Measurements from ENCODE around the gene OR2A5.
"Not testable (repeated sequence)": the region's sequence is repeated elsewhere in the genome, so short reads cannot be mapped to it uniquely, and the experiment has no call there.

The OR2A5 gene

DNA sequence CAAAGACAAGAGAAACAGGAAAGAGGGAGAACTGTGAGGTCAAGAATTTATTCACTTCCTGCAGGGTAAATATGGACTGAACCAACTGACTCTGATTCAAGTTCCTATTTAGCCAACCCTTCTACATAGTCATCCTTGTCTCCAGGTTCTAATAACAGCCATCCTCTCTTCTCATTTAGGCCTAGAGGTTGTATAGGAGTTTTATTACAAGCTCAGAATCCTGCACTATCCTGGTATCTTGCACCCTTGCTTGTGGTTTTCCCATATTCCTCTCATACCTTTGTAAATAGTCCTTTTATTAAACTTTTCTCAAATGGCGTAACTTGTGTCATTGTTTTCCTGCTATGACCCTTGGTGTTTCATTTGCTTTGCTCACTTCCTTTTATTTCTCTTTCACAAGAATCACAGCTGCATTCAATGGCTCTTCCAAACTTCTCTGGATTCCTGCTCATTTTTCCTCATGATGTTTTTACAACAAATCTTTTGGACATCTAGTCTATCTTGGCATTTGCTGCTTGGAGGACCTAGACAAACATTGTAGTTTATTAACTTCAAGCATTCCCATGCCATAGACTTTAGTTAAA lies 12.4 kb upstream of the OR2A5 start:
- DNase-seq = no peak

DNA sequence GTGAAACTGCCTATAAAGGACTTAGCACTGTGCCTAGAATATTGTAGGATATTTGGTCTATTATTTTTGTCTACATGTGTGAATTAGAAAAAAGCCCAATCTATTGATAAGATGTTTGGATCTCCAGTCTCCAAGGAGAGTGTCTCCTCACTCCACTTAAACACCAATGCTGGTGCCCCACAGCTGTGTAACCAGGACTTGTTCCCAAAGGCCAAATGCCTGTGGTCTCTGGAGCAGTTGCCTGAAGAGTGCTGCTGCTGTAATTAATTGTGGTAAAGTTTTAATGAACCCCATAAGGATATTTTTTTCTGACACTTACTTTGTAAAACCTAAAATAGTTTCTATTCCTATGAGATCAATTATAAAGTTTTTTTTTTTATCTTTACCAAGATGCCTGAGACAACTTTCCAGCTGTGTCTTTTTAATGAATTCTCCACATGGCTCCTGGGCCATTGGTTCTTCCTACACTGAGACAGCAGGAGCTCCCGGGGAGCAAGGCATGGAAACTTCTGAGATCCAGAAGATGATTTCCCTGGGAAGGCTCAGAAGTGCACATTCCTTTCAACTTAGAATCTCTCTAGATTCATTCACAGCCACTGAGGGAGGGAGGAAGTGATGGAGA lies 11.2 kb upstream of the OR2A5 start:
- DNase-seq = no peak

DNA sequence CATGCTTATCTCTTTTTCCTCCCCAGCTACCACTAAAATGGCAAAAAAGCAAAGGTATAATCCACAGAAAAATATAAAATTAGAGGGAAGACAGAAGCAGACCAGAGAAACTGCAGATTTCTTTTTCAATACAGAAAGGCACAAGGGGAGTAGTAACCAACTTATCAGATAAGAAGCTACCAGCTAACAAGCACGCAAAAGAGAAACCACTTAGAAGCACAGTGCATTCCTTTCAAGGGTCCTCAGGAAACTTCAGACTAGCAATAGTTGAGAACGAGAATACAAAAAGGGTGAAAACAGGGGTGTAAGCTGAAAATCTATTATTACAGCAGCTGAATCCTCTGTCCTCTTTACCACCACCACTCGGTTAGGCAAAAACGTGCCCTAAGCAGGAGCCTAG lies 9.9 kb upstream of the OR2A5 start:
- DNase-seq = no peak

DNA sequence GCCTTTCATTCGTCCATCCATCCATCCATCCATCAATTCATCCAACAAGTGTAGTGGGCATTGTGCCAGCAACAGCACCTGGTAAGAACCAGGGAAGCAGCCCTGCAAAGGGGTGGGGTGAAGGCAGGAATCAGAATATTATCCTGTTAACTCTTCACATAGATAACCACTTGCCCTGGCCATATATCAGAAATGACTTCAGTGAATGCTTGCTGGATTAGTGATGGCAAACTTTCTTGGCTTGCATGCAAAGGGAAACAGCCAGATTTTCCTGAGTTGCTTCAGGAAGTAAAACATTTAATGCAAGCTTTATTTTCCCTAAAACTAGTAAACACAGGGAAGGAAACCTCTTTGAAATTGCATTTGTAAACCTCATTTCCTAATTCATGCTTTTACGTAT lies 743 bp downstream of the OR2A5 start:
- DNase-seq = no peak

DNA sequence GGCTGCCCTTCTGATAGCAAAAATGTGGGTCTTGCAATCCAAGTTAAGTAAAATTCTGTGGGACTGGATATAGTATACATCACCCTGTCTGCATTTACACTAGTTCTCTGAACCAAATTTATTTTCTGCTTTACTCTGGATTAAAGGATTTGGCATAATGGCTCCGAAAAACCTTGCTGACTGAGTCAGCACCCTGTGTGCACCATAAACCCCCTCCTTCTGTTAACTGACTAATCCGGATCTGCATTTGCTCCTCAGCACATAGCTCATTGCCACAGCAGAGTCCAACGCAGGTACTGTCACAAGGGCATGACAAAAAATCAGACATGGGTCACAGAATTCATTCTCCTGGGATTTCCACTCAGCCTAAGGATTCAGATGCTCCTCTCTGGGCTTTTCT lies 1.3 kb downstream of the OR2A5 start:
- DNase-seq = no peak

DNA sequence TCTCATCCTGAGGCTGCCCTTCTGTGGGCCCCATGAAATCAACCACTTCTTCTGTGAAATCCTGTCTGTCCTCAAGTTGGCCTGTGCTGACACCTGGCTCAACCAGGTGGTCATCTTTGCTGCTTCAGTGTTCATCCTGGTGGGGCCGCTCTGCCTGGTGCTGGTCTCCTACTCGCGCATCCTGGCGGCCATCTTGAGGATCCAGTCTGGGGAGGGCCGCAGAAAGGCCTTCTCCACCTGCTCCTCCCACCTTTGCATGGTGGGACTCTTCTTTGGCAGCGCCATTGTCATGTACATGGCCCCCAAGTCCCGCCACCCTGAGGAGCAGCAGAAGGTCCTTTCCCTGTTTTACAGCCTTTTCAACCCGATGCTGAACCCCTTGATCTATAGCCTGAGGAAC lies 2.1 kb downstream of the OR2A5 start:
- not testable (repeated sequence) for DNase-seq

DNA sequence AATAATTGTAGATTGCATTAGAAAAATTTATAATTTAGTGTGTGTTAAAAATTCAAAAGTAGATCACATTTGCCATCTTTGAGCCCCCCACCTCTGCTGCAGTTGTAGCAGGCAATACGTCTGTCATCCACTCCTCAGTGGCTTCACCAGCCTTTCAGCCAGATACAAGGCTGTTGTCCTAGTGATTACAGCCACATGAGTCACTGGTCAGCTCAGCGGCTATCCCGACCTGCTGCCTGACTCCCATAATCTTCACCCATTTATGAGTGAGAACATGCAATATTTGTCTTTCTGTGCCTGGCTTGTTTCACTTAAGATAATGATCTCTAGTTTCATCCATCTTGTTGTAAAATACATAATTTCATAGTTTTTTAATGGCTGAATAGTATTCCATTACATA lies 9.2 kb downstream of the OR2A5 start:
- DNase-seq = no peak

DNA sequence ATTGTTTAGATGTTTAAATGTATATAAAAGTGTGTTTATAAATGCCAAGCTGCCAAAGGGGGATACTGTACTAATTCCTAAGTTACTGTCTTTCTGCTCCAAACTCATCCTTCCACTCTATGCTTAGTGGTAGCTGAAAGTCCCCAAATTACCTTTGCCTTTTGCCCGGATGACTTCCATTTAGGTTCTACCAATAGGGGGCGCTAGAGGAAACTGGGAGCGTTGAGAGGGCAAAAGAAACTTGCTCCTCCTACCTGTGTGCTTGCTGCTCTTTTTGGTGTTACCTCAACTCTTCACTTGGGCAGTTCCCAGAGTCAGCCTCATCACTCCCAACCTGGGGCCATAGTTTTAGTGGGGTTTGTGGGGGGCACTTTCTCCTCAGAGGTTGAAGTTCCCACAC lies 15.0 kb downstream of the OR2A5 start:
- no peak for DNase-seq

DNA sequence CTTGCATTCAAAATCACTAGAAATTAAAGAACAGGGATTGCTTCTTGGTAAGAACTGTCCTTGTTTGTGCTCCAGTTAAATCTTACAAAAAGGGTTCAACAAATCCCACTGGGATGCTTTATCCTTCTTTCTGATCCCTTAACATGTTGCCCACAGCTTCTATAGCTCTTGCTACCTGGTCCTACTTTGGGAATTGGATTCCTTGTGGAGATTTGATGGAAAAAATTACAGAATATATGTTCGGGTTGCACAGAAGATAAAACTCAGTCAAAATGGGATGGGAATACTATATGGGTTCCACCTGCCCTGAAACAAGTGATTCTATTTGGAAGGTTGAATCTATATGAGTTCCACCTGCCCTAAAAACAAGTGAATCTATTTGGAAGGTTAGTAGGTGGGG lies 20.8 kb downstream of the OR2A5 start, which contains the start of gene OR2A25:
OR2A25 (plus strand) TSS at position 301 of the 400 bp plus-strand sequence. CDS start 4,409 bp downstream, outside the sequence.
- DNase-seq = no peak

DNA sequence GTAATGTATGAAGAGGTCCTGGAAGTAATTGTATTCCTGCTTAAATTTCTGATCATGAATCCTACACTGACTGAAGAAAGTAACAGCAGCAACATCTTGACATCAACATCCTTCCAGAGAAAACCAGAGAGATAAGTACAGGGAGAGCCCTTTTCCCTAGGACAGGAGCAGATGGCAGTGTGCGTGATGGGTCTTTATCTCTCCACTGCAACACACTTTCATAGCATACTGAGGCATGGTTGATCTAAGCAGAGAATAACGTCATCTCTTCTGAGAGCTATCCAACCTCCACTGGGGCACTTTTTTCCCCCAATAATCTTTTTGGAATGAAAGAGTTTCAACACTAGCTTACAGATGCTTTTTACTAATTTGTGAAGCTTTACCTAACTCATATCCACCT lies 21.2 kb downstream of the OR2A5 start:
- DNase-seq = no peak

DNA sequence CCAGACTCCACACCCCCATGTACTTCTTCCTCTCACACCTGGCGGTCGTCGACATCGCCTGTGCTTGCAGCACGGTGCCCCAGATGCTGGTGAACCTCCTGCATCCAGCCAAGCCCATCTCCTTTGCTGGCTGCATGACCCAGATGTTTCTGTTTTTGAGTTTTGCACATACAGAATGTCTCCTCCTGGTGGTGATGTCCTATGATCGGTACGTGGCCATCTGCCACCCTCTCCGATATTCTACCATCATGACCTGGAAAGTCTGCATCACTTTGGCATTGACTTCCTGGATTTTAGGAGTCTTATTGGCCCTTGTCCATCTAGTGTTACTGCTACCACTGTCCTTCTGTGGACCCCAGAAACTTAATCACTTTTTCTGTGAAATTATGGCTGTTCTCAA lies 25.6 kb downstream of the OR2A5 start:
- no peak for DNase-seq

DNA sequence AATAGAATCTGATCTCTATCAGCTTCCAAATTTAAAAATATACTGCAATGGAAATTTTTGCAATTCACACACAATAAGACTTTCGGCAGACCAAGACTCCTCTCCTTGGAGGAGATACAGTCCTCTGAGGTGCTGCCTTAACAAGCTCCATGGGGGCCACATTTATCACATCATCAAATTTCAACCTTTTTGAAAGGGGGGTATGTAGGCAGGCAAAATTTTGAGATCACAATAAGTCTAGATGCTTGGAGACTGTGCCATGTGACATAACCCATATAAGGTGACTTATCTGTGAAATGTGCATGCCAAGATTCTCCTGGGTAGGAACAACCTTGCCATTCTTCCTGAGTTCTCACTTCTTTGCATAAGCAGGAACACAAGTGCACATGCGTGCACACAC lies 37.2 kb downstream of the OR2A5 start, which contains the start of gene OR2A12:
OR2A12 (plus strand) TSS at position 301 of the 400 bp plus-strand sequence. CDS start 8,830 bp downstream, outside the sequence.
- no peak for DNase-seq

DNA sequence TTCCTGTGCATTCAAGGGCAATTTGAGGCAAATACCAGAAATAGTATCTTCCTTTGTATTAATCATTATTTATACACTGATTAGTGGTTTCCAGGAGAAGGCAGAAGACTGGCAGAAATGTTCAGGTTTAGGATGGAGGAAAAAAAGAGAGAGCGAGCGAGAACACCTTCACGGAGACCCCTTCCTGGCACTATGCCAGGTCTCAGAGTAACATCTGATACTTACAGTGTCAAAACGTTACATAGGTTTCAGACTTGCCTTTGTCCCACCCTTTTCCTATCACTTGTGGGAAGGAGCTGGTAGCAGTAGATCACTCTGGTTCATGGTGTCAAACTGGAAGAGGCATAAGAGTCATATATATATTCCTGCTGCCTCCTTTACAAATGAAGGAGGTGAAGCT lies 38.0 kb downstream of the OR2A5 start:
- DNase-seq = no peak

DNA sequence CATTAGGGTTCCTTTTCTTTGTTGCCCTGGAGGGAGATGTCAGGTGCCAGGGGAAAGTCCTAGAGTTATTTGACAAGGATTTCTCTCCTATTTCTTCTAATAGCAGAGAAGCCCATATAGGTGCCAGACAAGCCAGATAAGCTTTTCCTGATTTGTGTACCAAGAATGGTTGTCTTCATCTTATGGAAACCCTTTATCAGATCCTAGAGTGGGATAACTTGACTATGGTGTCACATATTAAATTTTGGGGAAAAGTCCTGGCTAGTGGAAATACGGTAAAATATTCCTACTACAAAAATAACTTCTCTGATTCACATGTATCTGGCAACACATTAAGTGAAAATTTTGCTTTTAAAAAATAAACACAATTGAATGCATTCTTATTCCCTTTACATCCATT lies 38.5 kb downstream of the OR2A5 start:
- no peak for DNase-seq

DNA sequence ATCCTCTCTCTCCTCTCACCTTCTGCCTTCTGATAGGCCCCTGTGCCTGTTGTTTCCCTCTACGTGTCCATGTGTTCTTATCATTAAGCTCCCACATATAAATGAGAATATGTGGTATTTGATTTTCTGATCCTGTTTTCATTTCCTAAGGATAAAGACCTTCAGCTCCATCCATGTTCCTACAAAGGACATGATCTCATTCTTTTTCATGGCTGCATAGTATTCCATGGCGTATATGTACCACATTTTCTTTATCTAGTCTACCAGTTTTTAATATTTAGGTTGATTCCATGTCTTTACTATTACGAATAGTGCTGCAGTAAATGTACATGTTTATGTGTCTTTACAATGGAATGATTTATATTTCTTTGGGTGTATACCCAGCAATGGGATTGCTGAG lies 41.9 kb downstream of the OR2A5 start:
- DNase-seq = no peak

DNA sequence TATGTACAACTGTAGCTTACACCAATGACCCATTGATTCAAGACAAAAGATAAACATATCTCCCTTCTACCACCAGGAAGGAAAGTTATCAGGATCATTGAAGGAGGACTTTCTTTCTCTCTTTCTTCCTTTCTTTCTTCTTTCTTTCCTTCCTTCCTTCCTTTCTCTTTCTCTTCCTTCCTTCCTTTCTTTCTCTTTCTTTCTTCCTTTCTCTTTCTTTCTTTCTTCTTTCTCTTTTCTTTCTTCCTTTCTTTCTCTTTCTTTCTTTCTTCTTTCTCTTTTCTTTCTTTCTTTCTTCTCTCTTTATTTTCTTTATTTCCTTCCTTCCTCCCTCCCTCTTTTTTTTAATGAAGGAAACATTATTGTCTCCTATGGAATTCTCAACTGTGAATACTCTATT lies 50.0 kb downstream of the OR2A5 start:
- DNase-seq = no peak

DNA sequence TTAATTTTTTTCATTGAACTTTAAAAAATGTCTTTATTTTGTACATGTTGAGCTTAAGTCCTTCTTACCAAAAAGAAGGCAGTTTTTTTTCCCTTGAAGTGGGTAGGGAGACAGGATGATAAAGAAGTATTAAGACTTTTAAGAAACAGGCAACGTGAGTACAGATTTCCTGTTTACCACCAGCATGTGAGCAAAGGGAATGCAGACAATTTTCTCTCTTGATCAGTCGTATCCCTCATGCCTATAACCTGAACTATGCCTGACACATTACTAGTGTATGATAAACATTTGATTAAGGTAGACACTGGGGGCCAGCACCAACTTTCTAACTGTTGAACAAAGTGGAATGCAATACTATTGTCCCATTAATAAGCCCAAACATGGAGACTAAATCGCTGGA lies 51.9 kb downstream of the OR2A5 start:
- DNase-seq = no peak

DNA sequence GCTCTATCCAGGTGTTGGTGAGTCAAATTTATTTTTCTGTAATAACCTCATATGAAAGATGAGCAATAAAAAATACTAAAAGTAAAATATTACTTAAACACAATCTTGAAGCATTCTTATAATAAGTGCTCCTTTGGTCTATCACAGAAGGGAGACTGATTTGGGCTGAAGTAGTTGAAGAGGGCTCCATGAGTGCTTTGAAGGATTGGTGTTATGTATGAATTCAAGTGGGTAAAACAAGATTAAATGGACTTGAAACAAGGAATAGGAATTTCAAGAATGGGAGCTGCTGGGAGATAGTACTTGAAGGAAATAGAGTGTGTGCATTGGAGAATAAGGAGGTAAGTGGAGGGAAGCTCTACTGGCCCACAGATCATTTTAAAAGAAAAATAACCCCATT lies 53.3 kb downstream of the OR2A5 start:
- no peak for DNase-seq

DNA sequence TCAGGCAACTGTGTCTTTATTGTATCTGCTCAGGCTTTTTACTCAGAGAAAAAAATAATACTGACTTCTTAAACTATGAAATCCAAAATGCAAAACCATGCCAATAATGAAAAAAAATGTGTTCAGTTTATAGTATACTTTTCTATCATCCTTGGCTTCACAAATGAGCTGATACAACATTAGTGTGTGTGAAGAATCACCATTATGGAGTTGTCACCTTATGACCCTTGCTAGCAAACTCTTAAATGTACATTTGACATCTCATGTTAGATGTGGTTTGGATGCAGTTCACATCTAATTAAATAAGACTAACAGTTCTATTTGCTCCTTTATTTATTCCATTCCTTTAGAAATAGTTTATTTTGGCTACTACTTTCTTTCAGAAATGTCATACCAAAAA lies 56.5 kb downstream of the OR2A5 start:
- no peak for DNase-seq
